ENCODE data around the gene PTPRH.

PTPRH gene

DNA sequence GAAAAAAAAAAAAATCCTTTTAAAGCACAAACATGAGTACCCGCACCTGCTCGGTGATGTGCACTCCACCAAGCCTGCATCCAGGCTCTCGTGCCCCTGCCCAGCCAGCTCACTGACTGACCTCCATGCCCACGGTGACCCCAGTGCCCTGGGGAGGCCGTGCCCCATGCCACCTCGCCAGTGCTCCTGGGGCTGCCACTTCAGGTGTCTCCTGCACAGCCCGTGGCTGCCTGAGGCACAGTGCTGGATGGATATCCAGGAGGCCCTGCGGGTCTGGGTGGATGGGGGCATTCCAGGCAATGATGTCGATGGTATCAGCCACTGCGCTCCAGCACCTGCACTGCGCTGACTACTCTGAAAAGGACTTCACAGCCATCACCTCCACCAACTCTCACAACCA lies 40.5 kb upstream of the PTPRH start:
- TF ChIP-seq ZNF274 (IDR thresholded peaks at IDR 0.05; ENCODE audit: low read depth, low read length) = no peak
- H3K4me3 ChIP-seq (ENCODE audit: low read length) = no peak overlapping the region

DNA sequence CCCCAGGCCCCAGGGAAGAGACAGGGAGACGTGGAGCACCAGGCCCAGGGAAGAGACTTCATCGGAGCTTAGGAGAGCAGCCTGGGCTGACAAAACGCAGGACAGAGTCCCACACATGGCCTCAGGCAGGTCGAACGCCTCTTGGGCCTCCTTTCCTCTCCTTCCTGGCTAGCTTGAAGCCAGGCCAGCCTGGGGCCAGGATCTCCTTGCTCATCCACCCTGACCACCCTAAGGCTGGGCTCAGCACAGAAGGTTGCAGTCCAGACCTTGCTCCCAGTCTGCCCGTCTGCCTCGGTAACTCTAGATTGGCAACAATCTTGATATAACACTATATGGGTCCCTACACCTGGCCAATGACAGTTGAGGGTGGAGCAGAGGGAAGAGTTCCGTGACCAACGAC lies 39.4 kb upstream of the PTPRH start:
- no peak for TF ChIP-seq ZNF274 (IDR thresholded peaks at IDR 0.05; ENCODE audit: low read depth, low read length)
- H3K4me3 ChIP-seq (ENCODE audit: low read length) = no peak overlapping the region

DNA sequence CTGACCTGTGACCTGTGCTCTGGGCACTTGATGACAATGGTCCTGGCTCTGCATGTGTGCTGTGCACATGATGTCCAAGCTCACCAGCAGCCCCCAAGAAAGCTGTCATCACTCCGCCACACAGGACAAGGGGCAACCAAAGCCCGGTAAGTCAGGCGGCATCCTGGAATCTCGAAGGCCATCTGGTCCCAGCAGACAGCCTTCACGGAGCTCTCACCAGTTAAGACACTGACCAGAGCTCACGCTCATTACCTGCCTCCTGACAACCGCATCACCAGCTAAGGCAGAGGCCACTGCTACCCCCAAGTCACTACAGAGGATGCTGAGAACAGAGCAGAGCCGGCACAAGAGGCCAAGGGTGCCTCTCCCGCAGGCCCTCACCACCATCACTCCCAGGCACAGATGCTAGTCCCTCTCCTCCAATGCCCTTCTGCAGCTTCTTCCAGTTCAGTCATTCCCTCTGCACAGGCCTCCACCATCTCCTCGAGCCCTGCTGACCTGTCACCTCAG lies 38.9 kb upstream of the PTPRH start:
- no peak overlapping the region for H3K4me3 ChIP-seq (ENCODE audit: low read length)
- no peak for TF ChIP-seq ZNF274 (IDR thresholded peaks at IDR 0.05; ENCODE audit: low read depth, low read length)

DNA sequence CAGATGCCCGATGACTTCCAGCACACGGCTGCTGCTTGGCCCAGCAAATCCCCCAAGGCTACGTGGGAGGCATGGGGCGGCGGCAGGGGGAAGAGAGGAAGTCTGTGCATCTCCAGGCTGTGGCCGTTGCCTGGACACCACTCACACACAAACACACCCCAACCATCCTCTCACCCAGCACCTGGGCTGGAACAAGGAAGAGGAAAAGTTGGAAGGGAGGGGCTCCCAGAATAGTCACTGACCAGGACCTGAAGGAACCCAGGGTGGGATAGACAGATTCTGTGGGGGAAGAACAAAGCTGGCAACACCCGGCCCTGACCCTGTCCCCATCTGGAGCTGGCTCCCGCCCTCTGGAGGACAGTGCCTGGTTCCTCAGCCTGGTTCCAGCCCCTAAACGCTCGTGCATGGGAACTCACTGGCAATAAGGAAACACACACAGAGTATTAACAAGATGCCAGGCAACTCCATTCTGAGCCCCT lies 38.4 kb upstream of the PTPRH start:
- H3K4me3 ChIP-seq (ENCODE audit: low read length) = no peak overlapping the region
- no peak for TF ChIP-seq ZNF274 (IDR thresholded peaks at IDR 0.05; ENCODE audit: low read depth, low read length)

DNA sequence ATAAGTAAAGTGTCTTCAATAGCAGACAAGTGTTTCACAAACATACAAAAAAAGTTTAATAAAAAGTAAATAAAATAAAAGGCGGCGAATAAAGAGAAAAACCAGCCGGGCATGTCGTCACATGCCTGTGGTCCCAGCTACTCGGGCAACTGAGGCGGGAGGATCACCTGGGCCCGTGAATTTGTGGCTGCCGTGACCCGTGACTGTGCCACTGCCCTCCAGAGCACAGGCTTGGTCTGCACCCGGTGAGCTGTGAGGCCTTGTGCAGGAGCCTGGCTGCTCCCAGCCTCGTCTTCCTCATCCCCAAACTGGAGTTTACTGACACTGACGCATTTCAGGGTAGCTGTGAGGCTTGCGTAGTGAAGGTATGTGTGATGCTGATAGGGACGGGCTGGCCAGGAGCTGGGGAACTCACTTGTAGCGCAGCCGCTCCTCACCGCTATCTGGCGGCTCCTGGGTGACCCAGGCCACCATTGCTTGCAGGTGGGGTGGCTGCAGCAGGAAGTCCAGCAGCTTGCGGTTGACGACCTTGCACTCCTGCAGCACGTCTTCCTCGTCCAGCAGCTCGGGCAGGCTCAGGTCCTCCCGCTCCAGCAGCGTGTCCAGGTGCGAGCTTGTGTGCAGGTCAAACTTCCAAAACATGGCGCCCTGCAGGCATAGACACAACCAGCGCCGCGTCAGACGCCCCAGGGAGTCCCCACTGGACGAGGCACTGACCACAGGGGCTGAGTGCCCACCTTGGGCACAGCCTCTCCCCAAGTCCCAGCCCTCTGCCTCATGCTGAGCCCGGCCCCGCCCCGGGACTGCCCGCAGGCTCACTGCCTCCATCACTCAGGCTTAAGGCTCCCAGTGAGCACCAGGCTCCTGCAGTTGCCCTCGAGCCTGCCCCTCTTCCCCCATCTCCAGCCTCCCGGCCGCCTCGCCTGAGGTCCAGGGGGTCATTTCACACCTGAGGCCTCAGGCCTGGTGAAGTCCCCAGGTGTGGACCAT lies 37.5 kb upstream of the PTPRH start:
- no peak for TF ChIP-seq ZNF274 (IDR thresholded peaks at IDR 0.05; ENCODE audit: low read depth, low read length)
- H3K4me3 ChIP-seq (ENCODE audit: low read length) = no peak overlapping the region

DNA sequence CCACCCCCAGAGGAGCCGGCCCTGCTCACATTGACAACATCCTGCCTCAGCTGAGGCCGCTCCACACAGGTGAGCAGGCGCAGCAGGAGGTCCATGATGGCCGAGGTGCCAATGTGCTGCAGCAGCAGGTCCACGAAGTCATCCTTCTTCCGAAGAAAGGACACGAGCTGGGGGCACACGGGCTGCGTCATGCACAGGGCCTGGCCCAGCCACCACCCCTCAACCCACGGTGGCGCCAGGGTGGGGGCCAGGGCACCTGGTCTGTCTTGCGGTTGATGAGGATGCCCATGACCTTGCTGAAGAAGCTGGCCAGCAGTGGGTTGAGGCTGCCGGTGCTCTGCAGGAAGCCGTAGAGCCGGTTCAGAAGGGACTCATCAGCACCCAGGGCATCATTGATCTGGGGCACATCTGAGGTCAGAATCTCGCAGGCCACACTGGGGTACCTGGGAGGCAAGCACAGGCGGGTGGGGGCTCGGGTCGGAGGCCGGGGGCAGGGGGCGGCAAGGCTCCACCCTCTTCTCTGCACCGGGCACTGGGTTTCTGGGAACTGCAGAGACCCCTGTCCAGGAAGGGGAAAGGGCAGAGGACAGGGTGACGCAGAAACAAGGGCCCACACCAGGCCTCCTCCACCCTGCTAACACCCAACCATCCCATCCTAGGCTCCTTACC lies 36.1 kb upstream of the PTPRH start:
- no peak overlapping the region for H3K4me3 ChIP-seq (ENCODE audit: low read length)
- no peak for TF ChIP-seq ZNF274 (IDR thresholded peaks at IDR 0.05; ENCODE audit: low read depth, low read length)

DNA sequence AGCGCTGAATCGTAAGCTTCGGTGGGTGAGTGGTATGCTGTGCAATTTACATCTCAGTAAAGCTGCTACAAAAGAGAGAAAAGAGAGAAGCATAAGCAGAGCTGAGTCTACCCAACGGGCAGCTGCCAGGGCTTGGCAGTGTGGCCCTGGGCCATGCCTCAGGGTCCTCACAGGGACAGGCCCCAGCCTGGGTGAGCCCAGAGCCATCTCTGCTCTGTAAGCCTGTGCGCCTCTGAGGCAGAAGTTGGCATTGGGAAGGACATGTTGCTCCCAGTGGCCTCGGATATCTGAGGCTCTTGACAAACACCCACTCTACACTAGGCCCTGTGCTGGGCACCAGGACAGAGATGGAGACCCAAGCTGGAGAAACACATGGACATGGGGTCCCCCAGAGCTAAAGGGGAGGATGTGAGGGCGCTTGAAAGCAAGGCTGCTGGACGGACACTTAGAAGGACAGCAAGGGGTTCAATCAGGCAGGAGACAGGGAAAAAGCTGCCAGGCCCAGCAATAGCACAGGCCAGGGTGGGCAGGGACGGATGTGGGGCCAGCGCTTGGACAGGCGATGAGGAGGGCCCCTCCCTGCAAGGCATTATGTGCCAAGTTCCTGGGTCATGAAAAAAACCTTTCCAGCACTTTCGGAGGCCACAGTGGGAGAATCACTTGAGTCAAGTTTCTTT lies 34.8 kb upstream of the PTPRH start:
- no peak overlapping the region for H3K4me3 ChIP-seq (ENCODE audit: low read length)
- TF ChIP-seq ZNF274 (IDR thresholded peaks at IDR 0.05; ENCODE audit: low read depth, low read length) = no peak

DNA sequence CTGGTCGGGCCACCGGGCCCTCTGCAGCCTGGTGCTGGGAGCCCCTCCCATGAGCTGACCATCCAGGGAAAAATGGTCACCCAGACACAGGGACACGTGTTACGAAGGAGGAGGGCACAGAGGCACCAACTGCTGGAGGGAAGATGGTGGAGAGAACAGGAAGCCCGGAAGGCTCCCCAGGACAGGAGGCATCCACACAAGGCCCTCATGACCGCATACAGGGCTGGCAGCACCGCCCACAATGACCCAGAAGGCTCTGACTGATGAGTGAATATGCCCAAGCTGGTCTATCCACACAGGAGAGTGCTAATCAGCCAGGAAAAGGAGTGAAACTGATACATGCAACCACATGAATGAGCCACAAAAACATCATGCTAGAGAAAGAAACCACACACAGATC lies 33.2 kb upstream of the PTPRH start:
- H3K4me3 ChIP-seq (ENCODE audit: low read length) = no peak overlapping the region
- TF ChIP-seq ZNF274 (IDR thresholded peaks at IDR 0.05; ENCODE audit: low read depth, low read length) = no peak

DNA sequence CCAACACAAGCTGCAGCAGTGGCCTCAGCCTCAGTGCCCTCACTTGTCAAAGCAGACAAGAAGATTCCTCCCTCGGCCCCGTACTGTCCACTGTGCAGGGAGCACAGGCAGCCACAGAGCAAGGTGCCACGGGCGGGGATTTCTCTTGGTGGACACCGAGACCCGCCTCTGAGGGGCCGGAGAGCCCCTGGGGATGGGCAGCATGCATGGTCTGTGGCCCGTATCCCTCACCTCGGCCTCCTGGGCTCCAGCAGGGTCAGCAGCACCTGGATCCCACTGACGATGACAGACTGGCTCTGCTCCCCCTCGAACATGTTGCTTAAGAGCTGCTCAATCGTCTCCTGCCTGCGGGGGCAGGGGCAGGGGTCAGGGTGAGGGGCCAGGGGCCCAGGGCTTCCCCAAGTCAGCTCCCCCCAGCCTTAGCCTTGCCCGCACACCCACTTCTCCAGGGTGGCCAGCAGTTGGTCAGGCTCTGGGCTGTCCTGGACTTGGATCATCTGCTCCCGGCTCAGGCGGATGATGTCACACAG lies 32.7 kb upstream of the PTPRH start:
- TF ChIP-seq ZNF274 (IDR thresholded peaks at IDR 0.05; ENCODE audit: low read depth, low read length) = no peak
- H3K4me3 ChIP-seq (ENCODE audit: low read length) = no peak overlapping the region

DNA sequence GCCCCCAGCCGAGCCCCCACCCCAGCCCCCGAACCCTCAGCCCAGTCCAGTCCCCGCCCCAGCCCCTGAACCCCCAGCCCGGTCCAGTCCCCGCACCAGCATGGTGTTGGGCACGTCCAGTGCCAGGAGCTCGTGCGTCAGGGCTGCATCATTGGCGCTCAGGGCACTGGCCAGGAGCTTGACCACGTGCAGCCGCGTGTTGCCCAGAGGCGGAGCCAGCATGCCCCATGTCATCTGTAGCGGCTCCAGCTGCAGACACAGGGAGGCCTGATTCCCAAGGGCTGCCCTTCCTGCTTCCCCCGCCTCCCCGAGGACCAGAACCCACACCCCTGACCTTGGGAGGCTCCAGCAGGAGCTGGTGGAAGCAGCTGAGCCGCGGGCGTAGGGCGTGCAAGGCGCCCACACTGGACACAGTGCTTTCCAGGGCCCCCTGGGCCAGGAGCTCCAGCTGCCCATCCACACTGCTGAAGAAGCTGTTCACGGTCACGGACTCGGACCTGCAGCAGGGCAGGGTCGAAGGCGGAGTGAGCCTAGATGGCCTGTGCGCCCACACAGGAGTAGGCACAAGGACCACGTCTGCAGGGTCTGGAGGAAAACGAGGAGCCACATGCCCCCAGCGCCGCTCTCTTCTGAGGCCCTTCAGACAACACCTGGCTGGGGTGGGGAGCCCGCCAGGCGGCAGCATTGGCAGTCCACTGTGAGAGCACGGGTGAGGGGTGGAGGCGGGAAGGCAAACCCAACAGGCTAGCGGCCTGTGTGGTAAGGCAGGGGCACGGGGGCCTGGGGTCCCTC lies 32.0 kb upstream of the PTPRH start:
- no peak overlapping the region for H3K4me3 ChIP-seq (ENCODE audit: low read length)
- TF ChIP-seq ZNF274 (IDR thresholded peaks at IDR 0.05; ENCODE audit: low read depth, low read length) = no peak

DNA sequence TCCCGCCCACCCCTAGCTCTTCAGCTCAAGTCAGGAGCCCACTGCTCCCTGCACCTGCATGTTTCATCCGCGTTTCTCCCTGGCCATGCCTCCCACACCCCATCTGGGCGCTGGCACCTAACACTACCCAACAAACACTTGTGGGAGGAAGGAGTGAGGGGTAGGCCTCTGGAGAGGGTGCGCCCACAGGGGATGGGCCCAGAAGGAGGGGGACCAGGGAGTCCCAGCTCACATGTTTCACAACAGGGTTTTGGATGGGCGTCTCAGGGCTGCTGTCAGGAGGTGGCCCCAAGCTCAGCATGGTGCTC lies 31.4 kb upstream of the PTPRH start:
- no peak overlapping the region for H3K4me3 ChIP-seq (ENCODE audit: low read length)
- TF ChIP-seq ZNF274 (IDR thresholded peaks at IDR 0.05; ENCODE audit: low read depth, low read length) = no peak

DNA sequence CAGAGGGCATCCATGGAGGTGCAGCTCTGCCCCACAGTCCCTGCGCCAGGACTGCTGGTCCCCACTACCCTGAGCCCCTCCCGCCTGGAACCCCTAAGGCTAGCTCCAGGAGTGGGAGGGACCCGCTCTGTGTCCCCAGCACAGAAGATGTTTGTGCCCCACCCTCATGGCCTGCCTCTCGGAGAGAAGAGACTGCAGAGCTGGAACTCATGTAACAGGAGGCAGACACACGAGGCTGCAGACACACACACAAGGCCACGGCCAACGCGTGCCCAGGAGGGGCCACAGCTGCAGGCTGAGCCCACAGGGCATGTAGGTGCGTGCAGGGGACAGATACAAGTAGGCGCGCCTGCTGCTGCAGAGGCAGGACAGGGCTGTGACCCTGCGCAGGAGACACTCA lies 29.7 kb upstream of the PTPRH start:
- TF ChIP-seq ZNF274 (IDR thresholded peaks at IDR 0.05; ENCODE audit: low read depth, low read length) = no peak
- H3K4me3 ChIP-seq (ENCODE audit: low read length) = no peak overlapping the region

DNA sequence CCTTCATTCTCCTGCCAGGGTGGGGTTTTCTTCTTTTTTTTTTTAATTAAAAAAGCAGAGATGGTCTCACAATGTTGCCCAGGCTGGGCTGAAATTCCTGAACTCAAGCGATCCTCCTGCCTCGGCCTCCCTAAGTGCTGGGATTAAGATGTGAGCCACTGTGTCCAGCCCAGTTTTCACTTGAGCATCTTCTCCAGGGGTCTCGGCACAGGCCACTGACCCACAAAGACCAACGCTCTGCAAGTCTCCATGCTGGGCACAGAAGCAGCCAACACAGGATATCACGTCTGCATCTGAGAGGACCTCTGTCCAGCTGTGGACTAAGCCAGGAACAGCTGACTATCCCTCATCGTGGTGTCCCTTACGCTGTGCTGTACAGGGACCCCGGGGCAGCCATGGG lies 28.7 kb upstream of the PTPRH start:
- no peak overlapping the region for H3K4me3 ChIP-seq (ENCODE audit: low read length)
- no peak for TF ChIP-seq ZNF274 (IDR thresholded peaks at IDR 0.05; ENCODE audit: low read depth, low read length)
